Stimulated activated CD4-positive, alpha-beta T cell treated with anti-CD3 and anti-CD28 coated beads, Interleukin-2, amount 100 ng/mL, for 24 hours (primary cell): ENCODE results near the gene MED9.

Source experiments
- DNase-seq, 2 donors: peaks; one replicate each; pipeline ENCODE4 v3.0.0-alpha.2; 2020

Gene MED9

GRCh38 chr17:17519886-17520285 is 43.1 kb downstream of the MED9 start:
- no peak for DNase-seq

- no peak for DNase-seq
Measured at GRCh38 chr17:17520599-17521232, 43.9 kb downstream of the MED9 start.

GRCh38 chr17:17523001-17523730 is 46.4 kb downstream of the MED9 start:
- no peak for DNase-seq

- no peak for DNase-seq
Measured at GRCh38 chr17:17523731-17524490, 47.1 kb downstream of the MED9 start.

GRCh38 chr17:17525311-17525710 is 48.5 kb downstream of the MED9 start:
- no peak for DNase-seq

GRCh38 chr17:17525956-17526355 is 49.2 kb downstream of the MED9 start:
- DNase-seq, result no peak

GRCh38 chr17:17526369-17526768 is 49.6 kb downstream of the MED9 start:
- DNase-seq, result no peak

GRCh38 chr17:17527534-17527933 is 50.7 kb downstream of the MED9 start:
- no peak for DNase-seq

GRCh38 chr17:17527956-17528500 is 51.2 kb downstream of the MED9 start:
- no peak for DNase-seq

GRCh38 chr17:17528696-17529652 is 52.2 kb downstream of the MED9 start:
- no peak for DNase-seq

- no peak for DNase-seq
Measured at GRCh38 chr17:17531156-17531555, 54.4 kb downstream of the MED9 start.

- DNase-seq, result no peak
Measured at GRCh38 chr17:17532991-17533390, 56.2 kb downstream of the MED9 start.

GRCh38 chr17:17533901-17534441 is 57.2 kb downstream of the MED9 start:
- no peak for DNase-seq

GRCh38 chr17:17535957-17536356 is 59.2 kb downstream of the MED9 start:
- no peak for DNase-seq

GRCh38 chr17:17536702-17537101 is 59.9 kb downstream of the MED9 start:
- DNase-seq, result no peak

- no peak for DNase-seq
Measured at GRCh38 chr17:17537311-17538099, 60.7 kb downstream of the MED9 start.

- no peak for DNase-seq
Measured at GRCh38 chr17:17538417-17539391, 61.9 kb downstream of the MED9 start.

GRCh38 chr17:17539591-17539990 is 62.8 kb downstream of the MED9 start:
- DNase-seq, result no peak

GRCh38 chr17:17540278-17540906 is 63.6 kb downstream of the MED9 start:
- DNase-seq, result no peak
